NCI-H2081 treated with DMSO at 0.1 percent for 48 hours (cell line): Measurements from ENCODE around the gene TRABD.
A peak's percentile ranks its signal among the peaks of the same experiment; 100 is the strongest.

ENCODE experiments used
- DNase-seq: peaks from one replicate; lab custom pipeline; 2025; lab: John Stamatoyannopoulos, UW

Gene TRABD

GRCh38 chr22:50188356-50188755, 2.6 kb downstream of the TRABD start:
- DNase-seq, result no peak

DNA sequence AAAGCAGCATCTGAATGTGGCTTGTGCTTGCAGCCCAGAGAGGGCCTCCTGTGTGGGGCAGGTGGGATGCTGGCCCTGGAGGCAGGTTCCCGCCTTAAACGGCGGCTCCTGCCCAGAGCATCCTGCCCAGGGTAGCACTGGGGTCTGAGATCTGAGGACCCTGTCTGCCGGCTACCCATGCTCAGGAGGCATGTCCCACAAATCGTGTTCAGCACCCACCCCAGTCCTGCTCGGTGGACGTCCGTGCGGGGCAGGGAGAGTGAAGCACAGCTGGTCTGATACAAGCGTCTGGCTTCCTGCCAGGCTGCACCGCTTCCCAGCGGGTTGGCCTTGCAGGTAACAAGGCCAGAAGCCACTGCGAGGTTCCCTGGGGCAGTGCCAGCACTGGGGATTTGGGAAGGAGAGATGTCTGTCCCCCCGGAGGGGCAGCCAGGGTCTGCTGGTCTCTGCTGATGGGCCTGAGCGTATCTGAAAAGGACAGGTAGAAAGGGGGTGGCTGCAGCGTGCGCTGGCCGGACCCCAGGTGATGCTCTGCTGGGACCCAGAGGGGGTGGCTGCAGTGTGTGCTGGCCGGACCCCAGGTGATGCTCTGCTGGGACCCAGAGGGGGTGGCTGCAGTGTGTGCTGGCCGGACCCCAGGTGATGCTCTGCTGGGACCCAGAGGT, 3.6 kb downstream of the TRABD start:
- DNase-seq, result no peak

DNA sequence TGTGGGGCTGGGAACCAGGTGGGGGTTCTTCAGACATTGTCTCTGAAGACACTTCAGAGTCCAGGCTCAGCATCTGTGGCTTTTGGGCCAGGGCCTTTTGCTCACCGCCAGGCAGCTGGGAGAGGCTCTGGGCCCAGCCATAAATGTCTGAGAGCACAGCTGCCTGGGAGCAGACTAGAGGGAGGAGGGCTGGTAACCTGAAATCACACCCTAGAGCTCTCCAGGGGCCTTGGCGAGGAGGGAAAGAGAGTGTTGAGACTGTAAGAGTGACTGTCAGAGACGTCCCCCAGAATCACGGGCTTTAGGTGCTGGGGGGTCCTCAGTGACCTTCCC, 4.1 kb downstream of the TRABD start:
- DNase-seq, result no peak

DNA sequence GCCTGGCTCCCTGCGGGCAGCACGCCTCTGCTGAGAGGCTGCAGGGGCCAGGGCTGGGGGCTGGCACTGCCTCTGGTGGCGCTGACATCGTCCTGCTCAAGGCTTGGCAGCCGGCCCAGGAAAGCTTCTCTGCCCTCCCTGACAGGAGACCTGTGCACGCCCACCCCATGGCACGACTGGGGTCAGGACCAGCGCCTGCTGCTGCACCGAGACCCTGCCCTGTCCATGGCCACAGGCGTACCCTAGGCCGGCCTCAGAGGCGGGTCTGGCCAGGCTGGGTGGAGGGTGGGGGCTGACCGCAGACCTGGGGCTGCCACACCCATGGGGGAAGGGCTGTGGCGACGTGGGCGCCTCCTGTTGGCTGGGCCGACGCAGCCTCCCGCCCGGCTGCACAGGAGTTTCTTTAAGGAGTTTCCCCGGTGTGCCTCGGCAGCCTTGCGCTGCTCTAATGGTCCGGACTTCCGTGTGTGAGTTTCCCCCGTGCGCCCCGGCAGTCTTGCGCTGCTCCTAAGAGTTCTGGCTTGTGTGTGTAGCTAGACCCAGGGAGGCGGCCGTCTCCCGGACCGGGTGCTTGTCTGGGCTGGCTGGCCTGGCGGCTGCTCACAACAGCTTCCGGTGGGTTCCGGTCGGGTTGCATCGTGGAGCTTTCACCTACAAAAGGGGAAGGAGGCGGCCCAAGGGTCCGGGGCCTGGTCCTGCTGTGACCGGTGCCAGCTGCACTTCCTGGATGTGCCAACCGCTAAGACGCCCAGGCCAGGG, 4.6 kb downstream of the TRABD start:
- no peak for DNase-seq

- DNase-seq, result no peak
Measured at GRCh38 chr22:50190941-50191741, 5.4 kb downstream of the TRABD start.

GRCh38 chr22:50192436-50193204, 6.9 kb downstream of the TRABD start:
- DNase-seq, result no peak

- no peak for DNase-seq
Measured at GRCh38 chr22:50193621-50194020, 7.9 kb downstream of the TRABD start.

GRCh38 chr22:50194037-50194805, 8.5 kb downstream of the TRABD start:
- DNase-seq, result no peak

GRCh38 chr22:50196256-50196655, 10.5 kb downstream of the TRABD start:
- no peak for DNase-seq

DNA sequence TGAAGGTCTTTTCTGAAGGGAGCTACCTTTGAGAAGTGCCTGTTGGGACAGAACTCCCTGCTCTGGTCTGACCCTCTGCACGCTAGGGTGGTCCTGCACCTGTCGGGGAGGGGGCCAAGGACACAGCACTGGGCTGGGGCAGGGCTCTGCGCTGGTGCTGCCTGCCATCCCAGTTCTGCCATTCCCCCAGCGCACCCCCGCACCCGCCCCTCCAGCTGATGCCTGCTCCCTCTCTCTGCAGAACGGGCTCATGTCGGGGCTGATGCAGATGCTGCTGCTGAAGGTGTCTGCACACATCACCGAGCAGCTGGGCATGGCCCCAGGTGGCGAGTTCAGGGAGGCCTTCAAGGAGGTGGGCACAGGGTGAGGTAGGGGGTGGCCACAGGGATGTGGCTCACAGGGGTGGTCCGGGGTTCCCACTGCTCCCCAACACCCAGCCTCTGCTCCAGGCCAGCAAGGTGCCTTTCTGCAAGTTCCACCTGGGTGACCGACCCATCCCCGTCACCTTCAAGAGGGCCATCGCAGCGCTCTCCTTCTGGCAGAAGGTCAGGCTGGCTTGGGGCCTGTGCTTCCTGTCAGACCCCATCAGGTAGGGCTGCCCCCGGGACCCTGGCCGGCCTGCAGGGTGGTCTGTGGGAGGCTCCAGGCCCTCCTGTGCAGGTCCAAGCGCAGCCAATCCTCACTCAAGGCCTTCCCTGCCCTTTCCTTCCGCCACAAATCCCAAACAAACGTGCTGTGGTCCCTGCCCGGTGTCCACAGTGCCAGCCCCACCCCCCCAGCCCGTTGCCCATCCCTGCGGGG, 11.5 kb downstream of the TRABD start:
- DNase-seq, result no peak

GRCh38 chr22:50197856-50198623, 12.3 kb downstream of the TRABD start:
- no peak for DNase-seq

- DNase-seq, result no peak
Measured at GRCh38 chr22:50198624-50199017, 12.9 kb downstream of the TRABD start.

- no peak for DNase-seq
Measured at GRCh38 chr22:50199251-50199721, 13.6 kb downstream of the TRABD start.

GRCh38 chr22:50199829-50200460, 14.2 kb downstream of the TRABD start:
- no peak for DNase-seq

DNA sequence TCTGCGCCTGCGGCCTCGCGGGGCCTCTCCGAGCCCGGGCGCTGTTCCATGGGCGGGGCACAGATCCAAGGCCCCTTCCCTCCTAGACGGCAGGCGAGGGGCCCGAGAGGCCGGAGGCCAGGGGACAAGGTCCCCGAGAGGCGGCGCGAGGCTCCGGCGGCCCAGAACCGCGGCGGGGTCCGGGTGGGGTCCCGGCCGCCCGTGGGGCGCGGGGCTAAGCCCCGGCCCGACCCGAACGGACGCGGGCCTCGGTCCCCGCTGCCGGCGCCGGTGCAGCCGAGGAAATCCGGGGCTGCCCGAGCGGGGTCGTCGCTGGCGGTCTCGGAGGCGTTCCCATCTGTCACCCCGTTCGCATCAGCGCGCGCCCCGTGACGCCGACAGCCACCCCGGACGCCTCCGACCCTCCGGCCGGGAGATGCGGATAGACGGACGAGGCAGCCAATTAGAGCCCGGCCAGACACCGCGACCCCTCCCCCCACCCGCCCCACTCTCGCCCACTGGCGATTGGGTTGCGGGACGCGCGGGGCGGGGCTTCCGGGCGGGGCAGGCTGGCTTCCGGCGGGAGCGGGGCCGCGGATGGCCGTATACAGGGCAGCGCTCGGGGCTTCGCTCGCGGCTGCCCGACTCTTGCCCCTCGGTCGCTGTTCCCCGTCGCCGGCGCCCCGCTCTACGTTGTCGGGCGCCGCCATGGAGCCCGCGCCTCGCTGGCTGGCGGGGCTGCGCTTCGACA, 14.9 kb downstream of the TRABD start, which contains the start of gene SELENOO:
TSS of gene SELENOO (plus strand) at position 551 of the 730 bp plus-strand sequence. CDS start at position 577, 26 bp downstream.
- DNase-seq, result peak; percentile 39

GRCh38 chr22:50201191-50202129, 15.7 kb downstream of the TRABD start:
- DNase-seq, result no peak

GRCh38 chr22:50202130-50202666, 16.5 kb downstream of the TRABD start:
- no peak for DNase-seq
